Measurements from ENCODE around the gene NT5C2.
"Not testable (repeated sequence)": the region's sequence is repeated elsewhere in the genome, so short reads cannot be mapped to it uniquely, and the experiment has no call there.

The NT5C2 gene

GRCh38 chr10:103199488-103199887, 6.4 kb upstream of the NT5C2 start:
- no peak for DNase-seq (ENCODE audit: low read depth)

GRCh38 chr10:103198648-103199047, 5.6 kb upstream of the NT5C2 start:
- no peak for DNase-seq (ENCODE audit: low read depth)

- no peak for DNase-seq (ENCODE audit: low read depth)
Observed at GRCh38 chr10:103197903-103198302, 4.8 kb upstream of the NT5C2 start.

- peak; percentile 18 for DNase-seq (ENCODE audit: low read depth)
Observed at GRCh38 chr10:103197174-103197573, 4.1 kb upstream of the NT5C2 start.

GRCh38 chr10:103196516-103196915, 3.4 kb upstream of the NT5C2 start:
- no peak for DNase-seq (ENCODE audit: low read depth)

GRCh38 chr10:103193820-103194529, 903 bp upstream of the NT5C2 start:
- DNase-seq (ENCODE audit: low read depth): no peak

- peak; percentile 37 for DNase-seq (ENCODE audit: low read depth)
Observed at GRCh38 chr10:103192451-103193106, 493 bp downstream of the NT5C2 start.

- peak; percentile 4 for DNase-seq (ENCODE audit: low read depth)
Observed at GRCh38 chr10:103192089-103192450, 1.0 kb downstream of the NT5C2 start.

GRCh38 chr10:103191198-103191597, 1.9 kb downstream of the NT5C2 start:
- DNase-seq (ENCODE audit: low read depth): not testable (repeated sequence)

GRCh38 chr10:103188853-103189252, 4.2 kb downstream of the NT5C2 start:
- no peak for DNase-seq (ENCODE audit: low read depth)

GRCh38 chr10:103186128-103186527, 6.9 kb downstream of the NT5C2 start:
- DNase-seq (ENCODE audit: low read depth): no peak

GRCh38 chr10:103184615-103185014, 8.5 kb downstream of the NT5C2 start:
- no peak for DNase-seq (ENCODE audit: low read depth)

- DNase-seq (ENCODE audit: low read depth): not testable (repeated sequence)
Observed at GRCh38 chr10:103183991-103184451, 9.1 kb downstream of the NT5C2 start.

- DNase-seq (ENCODE audit: low read depth): no peak
Observed at GRCh38 chr10:103181244-103181643, 11.8 kb downstream of the NT5C2 start.

GRCh38 chr10:103180491-103180890, 12.6 kb downstream of the NT5C2 start:
- DNase-seq (ENCODE audit: low read depth): no peak

- no peak for DNase-seq (ENCODE audit: low read depth)
Observed at GRCh38 chr10:103177123-103177522, 15.9 kb downstream of the NT5C2 start.

GRCh38 chr10:103175580-103176285, 17.3 kb downstream of the NT5C2 start:
- DNase-seq (ENCODE audit: low read depth): no peak

- DNase-seq (ENCODE audit: low read depth): not testable (repeated sequence)
Observed at GRCh38 chr10:103174324-103174723, 18.7 kb downstream of the NT5C2 start.

- DNase-seq (ENCODE audit: low read depth): no peak
Observed at GRCh38 chr10:103171278-103171677, 21.8 kb downstream of the NT5C2 start.

- no peak for DNase-seq (ENCODE audit: low read depth)
Observed at GRCh38 chr10:103168438-103168837, 24.6 kb downstream of the NT5C2 start.

- DNase-seq (ENCODE audit: low read depth): not testable (repeated sequence)
Observed at GRCh38 chr10:103167554-103167953, 25.5 kb downstream of the NT5C2 start.

- no peak for DNase-seq (ENCODE audit: low read depth)
Observed at GRCh38 chr10:103166523-103166922, 26.5 kb downstream of the NT5C2 start.

Data from activated T-cell treated with anti-CD3 and anti-CD28 coated beads for 24 hours (primary cell).